Immature natural killer cell (primary cell): ENCODE measurements around the gene RAX. TPM values are rescaled to one million over a fixed set of nuclear protein-coding genes. Genes with fewer than 3 reads are reported as not detected.

Experiments
- DNase-seq, 3 donors: peaks; one replicate each; pipeline ENCODE4 v3.0.0; 2022; ENCODE audit warnings: mixed read lengths in 1 of 3
- H3K27ac Mint-ChIP-seq, 6 donors: one replicate each; pipeline ENCODE4 v1.8.0; 2020; ENCODE audit warnings: mixed read lengths in 6 of 6, mild to moderate bottlenecking in 5 of 6, inconsistent platforms in 4 of 6, moderate library complexity in 3 of 6
- H3K27me3 Mint-ChIP-seq, 3 donors: one replicate each; pipeline ENCODE4 v1.8.0; 2020 to 2021; ENCODE audit warnings: low read depth in 3 of 3, mild to moderate bottlenecking in 3 of 3, mixed read lengths in 3 of 3, moderate library complexity in 3 of 3, inconsistent platforms in 1 of 3
- H3K36me3 Mint-ChIP-seq, 3 donors: one replicate each; pipeline ENCODE4 v1.8.0; 2020; ENCODE audit warnings: mixed read lengths in 3 of 3, inconsistent platforms in 2 of 3, mild to moderate bottlenecking in 2 of 3
- H3K4me1 Mint-ChIP-seq, 2 donors: one replicate each; pipeline ENCODE4 v1.8.0; 2020; ENCODE audit warnings: inconsistent platforms in 2 of 2, mild to moderate bottlenecking in 2 of 2, mixed read lengths in 2 of 2, moderate library complexity in 1 of 2
- H3K4me3 Mint-ChIP-seq, 5 donors: one replicate each; pipeline ENCODE4 v1.8.0; 2020; ENCODE audit warnings: mild to moderate bottlenecking in 5 of 5, mixed read lengths in 5 of 5, inconsistent platforms in 3 of 5, moderate library complexity in 3 of 5
- H3K9me3 Mint-ChIP-seq, 6 donors: one replicate each; pipeline ENCODE4 v1.8.0; 2020; ENCODE audit warnings: mild to moderate bottlenecking in 6 of 6, mixed read lengths in 6 of 6, inconsistent platforms in 4 of 6, moderate library complexity in 3 of 6
- polyA plus RNA-seq, 3 donors: library from polyadenylated mRNA; unstranded; fragments of 300-500 nt; fragmentation: Illumina TruSeq; gene quantifications; one replicate each; pipeline ENCODE4 v1.2.3, GENCODE V29; 2021

The RAX gene
- polyA plus RNA-seq, 3 donors from 2014 or later, result not detected

- H3K27ac Mint-ChIP-seq, result no peak overlapping the region
These were observed 52.2 kb downstream of the RAX start for GRCh38 chr18:59220784-59221765.

GRCh38 chr18:59220164-59220783 is 53.0 kb downstream of the RAX start:
- Mint-ChIP-seq H3K27ac (no peak overlapping the region), H3K4me3 (no peak overlapping the region), H3K4me1 (no peaks in the 10 kb centered on the region), H3K9me3 (peaks cover 0 to 2% (median 0%) of the 10 kb centered on the region in 6 donors), H3K36me3 (peaks cover 0 to 5% (median 0%) of the 10 kb centered on the region in 3 donors), H3K27me3 (peaks cover 12 to 35% (median 26%) of the 10 kb centered on the region in 3 donors)
- DNase-seq, result no peak

More at GRCh38 chr18:59220784-59221765, 52.2 kb downstream of the RAX start:
- H3K36me3 Mint-ChIP-seq, result peaks cover 0 to 5% (median 0%) of the 10 kb centered on the region in 3 donors
- no peak for DNase-seq
- peaks cover 12 to 39% (median 26%) of the 10 kb centered on the region in 3 donors for H3K27me3 Mint-ChIP-seq
- peaks cover 0 to 2% (median 0%) of the 10 kb centered on the region in 6 donors for H3K9me3 Mint-ChIP-seq
- no peaks in the 10 kb centered on the region for H3K4me1 Mint-ChIP-seq
- peak overlapping the region in 2 of 5 donors; percentile 16 to 40 for H3K4me3 Mint-ChIP-seq

GRCh38 chr18:59219672-59220163 is 53.5 kb downstream of the RAX start, which contains the start of gene GRP:
GRP (plus strand) TSS chr18:59220158; CDS start chr18:59220266, 108 bp downstream.
- H3K27me3 Mint-ChIP-seq, result peaks cover 12 to 38% (median 26%) of the 10 kb centered on the region in 3 donors
- DNase-seq, result no peak
- H3K27ac Mint-ChIP-seq, result no peak within 1 kb of the TSS
- peak within 1 kb of the TSS in 2 of 5 donors; percentile 16 to 40 for H3K4me3 Mint-ChIP-seq
- H3K36me3 Mint-ChIP-seq, result peaks cover 0 to 5% (median 0%) of the 10 kb centered on the region in 3 donors
- H3K4me1 Mint-ChIP-seq, result no peaks in the 10 kb centered on the region
- H3K9me3 Mint-ChIP-seq, result peaks cover 0 to 2% (median 0%) of the 10 kb centered on the region in 6 donors

GRCh38 chr18:59218018-59218417 is 55.2 kb downstream of the RAX start:
- no peak overlapping the region for H3K27ac Mint-ChIP-seq
- H3K36me3 Mint-ChIP-seq, result peaks cover 0 to 5% (median 0%) of the 10 kb centered on the region in 3 donors
- H3K27me3 Mint-ChIP-seq, result peaks cover 12 to 27% (median 22%) of the 10 kb centered on the region in 3 donors
- DNase-seq, result no peak
- H3K9me3 Mint-ChIP-seq, result peaks cover 0 to 2% (median 0%) of the 10 kb centered on the region in 6 donors
- H3K4me3 Mint-ChIP-seq, result no peak overlapping the region
- no peaks in the 10 kb centered on the region for H3K4me1 Mint-ChIP-seq

Other genes with a start within 250 kb of the RAX start
- 100 to 1,000 TPM; 206 to 280 (median 233) TPM for gene SEC11C, start 133.6 kb downstream of the RAX start, polyA plus RNA-seq
- gene GRP, start 53.3 kb downstream of the RAX start, polyA plus RNA-seq, result not detected
- not detected for gene CPLX4, start 45.2 kb upstream of the RAX start, polyA plus RNA-seq
- gene LMAN1, start 85.8 kb upstream of the RAX start, polyA plus RNA-seq, result 10 to 100 TPM; 32.3 to 40.6 (median 34.8) TPM